Stomach (tissue), 9 donors: ENCODE results near the gene EIF4G3. TPM values are rescaled to one million over a fixed set of nuclear protein-coding genes. Genes with fewer than 3 reads are reported as not detected.
"Not testable (repeated sequence)": the region's sequence is repeated elsewhere in the genome, so short reads cannot be mapped to it uniquely, and the experiment has no call there.

Experiments used
- DNase-seq, 2 donors: peaks; one replicate each; pipeline versions ENCODE4 v3.0.0 to v3.0.0-alpha.2; 2013 to 2019
- H3K27ac ChIP-seq, 5 donors: fragments of 200-600 bp in 4 of 5; sonication (generic) in 4 of 5; one replicate each; pipeline ENCODE4 v1.5.1; 2013 to 2019; ENCODE audit warnings: mild to moderate bottlenecking in 1 of 5, moderate library complexity in 1 of 5
- H3K27me3 ChIP-seq, 3 donors: fragments of 200-600 bp; sonication (generic); one replicate each; pipeline ENCODE4 v1.5.1; 2017 to 2019; ENCODE audit warnings: mixed run types in 1 of 3
- H3K36me3 ChIP-seq, 4 donors: fragments of 200-600 bp; sonication (generic); 1 replicate in 3 of 4; 2 replicates in 1 of 4; pipeline ENCODE4 v1.5.1; 2016 to 2019
- H3K4me1 ChIP-seq, 4 donors: fragments of 200-600 bp; sonication (generic); one replicate each; pipeline ENCODE4 v1.5.1; 2016 to 2019
- H3K4me3 ChIP-seq, 4 donors: fragments of 200-600 bp; sonication (generic) in 3 of 4; one replicate each; pipeline ENCODE4 v1.5.1; 2016 to 2019; ENCODE audit warnings: mild to moderate bottlenecking in 1 of 4
- H3K9me3 ChIP-seq, 4 donors: fragments of 200-600 bp; sonication (generic); one replicate each; pipeline ENCODE4 v1.5.1; 2016 to 2019
- EP300 ChIP-seq: sonication (generic); formaldehyde crosslinking; IDR thresholded peaks from one replicate; pipeline ENCODE4 v1.6.1; 2017; ENCODE audit warnings: antibody characterized with exemption
- POLR2A ChIP-seq, 4 donors: fragments of 450-650 bp; IDR thresholded peaks; one replicate each; pipeline ENCODE4 v1.6.1; 2016; ENCODE audit warnings: antibody characterized with exemption in 4 of 4, control low read depth in 2 of 4, mild to moderate bottlenecking in 1 of 4, moderate library complexity in 1 of 4
- POLR2AphosphoS5 ChIP-seq, 3 donors: sonication (generic); formaldehyde crosslinking; IDR thresholded peaks; one replicate each; pipeline ENCODE4 v1.6.1; 2016; ENCODE audit warnings: antibody characterized with exemption in 3 of 3
- WGBS, 5 donors: extraction: QIAGEN DNeasy Blood & Tissue Kit in 3 of 5; methylation state at CpG; one replicate each; pipeline versions ENCODE4 v1.1.5 to v1.1.7; 2013 to 2018; 5-methylcytosine and 5-hydroxymethylcytosine counted together
- intact Hi-C: fragments of 100-400 bp; cut with DNase I; formaldehyde crosslinking; loops from one replicate; pipeline ENCODE4 v1.15.1; 2023; ENCODE audit warnings: low total_unique reads
- polyA plus RNA-seq, 3 donors: library from polyadenylated mRNA; stranded (reverse); fragments of 200-250 nt; gene quantifications; one replicate each; pipeline ENCODE4 v1.2.3, GENCODE V29; 2013
- total RNA-seq, 5 donors: library from RNA; depleted of rRNA; stranded (reverse); fragments of >200 nt; gene quantifications; one replicate each; pipeline versions ENCODE4 v1.1.0 to v1.2.3, GENCODE V29; 2014 to 2016
- TF ChIP-seq, protein P1 (sequence below), 7 experiments: fragments of 450-650 bp in 4 of 7; fragments of 200-600 bp in 3 of 7; sonication (generic) in 3 of 7; IDR thresholded peaks; one replicate each; pipeline ENCODE4 v1.5.1; 2016 to 2019; ENCODE audit warnings: antibody characterized with exemption in 7 of 7, control low read depth in 2 of 7, mild to moderate bottlenecking in 1 of 7
- donor health status: healthy with polysubstance abuse.
- donor health status: Bipolar disorder and iron deficiency.
- donor health status: healthy.

Gene EIF4G3
- total and polyA plus RNA-seq, 8 donors: 6.3 to 63.3 (median 44.7) TPM

DNA sequence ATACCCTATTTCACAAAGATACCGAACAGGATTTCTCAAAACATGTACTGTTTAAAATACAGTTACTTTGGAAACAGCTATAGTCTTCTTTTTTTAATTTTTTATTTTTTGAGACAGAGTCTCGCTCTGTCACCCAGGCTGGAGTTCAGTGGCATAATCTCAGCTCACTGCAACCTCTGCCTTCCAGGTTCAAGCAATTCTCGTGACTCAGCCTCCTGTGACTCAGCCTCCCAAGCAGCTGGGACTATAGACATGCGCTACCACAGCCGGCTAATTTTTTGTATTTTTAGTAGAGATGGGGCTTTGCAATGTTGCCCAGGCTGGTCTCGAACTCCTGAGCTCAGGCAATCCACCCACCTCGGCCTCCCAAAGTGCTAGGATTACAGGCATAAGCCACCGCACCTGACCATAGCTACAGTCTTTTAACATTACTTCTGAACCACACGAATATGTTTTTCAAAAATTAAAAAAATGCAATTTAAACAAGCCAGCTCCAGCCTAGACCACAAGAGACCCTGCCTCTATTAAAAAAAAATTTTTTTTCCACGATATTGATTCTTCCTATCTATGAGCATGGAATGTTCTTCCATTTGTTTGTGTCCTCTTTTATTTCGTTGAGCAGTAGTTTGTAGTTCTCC is 85.5 kb downstream of the EIF4G3 start:
- Histone ChIP-seq H3K27ac (peak overlapping the region in 2 of 5 donors; percentile 30 to 58), H3K36me3 (peaks cover 4 to 19% (median 17%) of the 10 kb centered on the region in 4 donors), H3K4me1 (peaks cover 0 to 24% (median 10%) of the 10 kb centered on the region in 4 donors)
- H3K9me3 ChIP-seq, DNase-seq, H3K4me3 ChIP-seq, H3K27me3 ChIP-seq, intact Hi-C loops: not testable (repeated sequence)
- 80 to 87% (median 84%) methylated on average over 11 of the region's 11 CpGs for WGBS, 5 donors
- TF ChIP-seq POLR2AphosphoS5 (IDR thresholded peaks at IDR 0.05): peak in 1 of 3 donors; percentile 32

DNA sequence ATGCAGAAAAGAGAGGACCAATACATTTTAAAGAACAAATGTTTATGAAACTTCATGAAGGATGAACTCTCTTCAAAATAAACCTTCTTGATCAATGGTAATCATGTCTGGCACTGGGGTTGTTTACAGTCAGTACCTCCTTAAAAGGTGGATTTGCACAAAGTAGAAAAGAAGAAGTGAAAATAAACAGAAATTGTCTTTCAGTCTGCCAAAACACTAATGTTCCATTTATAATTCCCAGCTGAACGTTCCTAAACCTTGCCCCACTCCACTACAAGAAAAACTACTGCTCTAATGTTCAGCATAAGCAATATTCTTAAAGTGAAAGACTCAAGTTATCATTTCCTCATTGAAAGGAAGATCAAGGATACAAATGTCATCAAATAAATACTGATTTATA is 86.2 kb downstream of the EIF4G3 start:
- Histone ChIP-seq H3K9me3 (no peaks in the 10 kb centered on the region), H3K36me3 (peaks cover 4 to 25% (median 22%) of the 10 kb centered on the region in 4 donors), H3K27ac (peak overlapping the region in 1 of 5 donors; percentile 30), H3K4me1 (peaks cover 0 to 24% (median 10%) of the 10 kb centered on the region in 4 donors), H3K27me3 (no peaks in the 10 kb centered on the region), H3K4me3 (no peak overlapping the region)
- 8 to 36% (median 30%) methylated on average over 1 of the region's 1 CpG for WGBS, 5 donors
- DNase-seq: no peak
- TF ChIP-seq POLR2AphosphoS5 (IDR thresholded peaks at IDR 0.05) (no peak), POLR2A (IDR thresholded peaks at IDR 0.05) (no peak), EP300 (no peak)
- TF ChIP-seq, protein P1, sequence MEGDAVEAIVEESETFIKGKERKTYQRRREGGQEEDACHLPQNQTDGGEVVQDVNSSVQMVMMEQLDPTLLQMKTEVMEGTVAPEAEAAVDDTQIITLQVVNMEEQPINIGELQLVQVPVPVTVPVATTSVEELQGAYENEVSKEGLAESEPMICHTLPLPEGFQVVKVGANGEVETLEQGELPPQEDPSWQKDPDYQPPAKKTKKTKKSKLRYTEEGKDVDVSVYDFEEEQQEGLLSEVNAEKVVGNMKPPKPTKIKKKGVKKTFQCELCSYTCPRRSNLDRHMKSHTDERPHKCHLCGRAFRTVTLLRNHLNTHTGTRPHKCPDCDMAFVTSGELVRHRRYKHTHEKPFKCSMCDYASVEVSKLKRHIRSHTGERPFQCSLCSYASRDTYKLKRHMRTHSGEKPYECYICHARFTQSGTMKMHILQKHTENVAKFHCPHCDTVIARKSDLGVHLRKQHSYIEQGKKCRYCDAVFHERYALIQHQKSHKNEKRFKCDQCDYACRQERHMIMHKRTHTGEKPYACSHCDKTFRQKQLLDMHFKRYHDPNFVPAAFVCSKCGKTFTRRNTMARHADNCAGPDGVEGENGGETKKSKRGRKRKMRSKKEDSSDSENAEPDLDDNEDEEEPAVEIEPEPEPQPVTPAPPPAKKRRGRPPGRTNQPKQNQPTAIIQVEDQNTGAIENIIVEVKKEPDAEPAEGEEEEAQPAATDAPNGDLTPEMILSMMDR (IDR thresholded peaks at IDR 0.05): no peak
- intact Hi-C loops: no loop called here

DNA sequence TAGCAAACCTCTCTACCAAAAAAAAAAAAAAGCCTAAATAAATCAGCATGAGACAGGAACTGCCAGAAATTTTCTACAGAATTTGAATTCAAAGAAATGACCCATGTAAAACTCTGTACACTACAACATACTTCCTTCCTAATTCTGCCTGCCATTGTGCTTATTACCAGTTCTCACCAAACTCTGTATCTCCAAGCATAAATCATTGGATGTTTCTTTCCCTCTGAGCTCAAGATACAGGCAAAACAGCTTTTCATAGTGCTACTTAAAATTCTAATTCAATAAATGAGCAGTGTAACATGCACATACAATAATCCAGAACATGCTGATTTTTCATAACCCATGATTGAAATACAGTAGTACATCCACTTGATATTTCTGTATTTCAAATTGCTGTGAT is 87.0 kb downstream of the EIF4G3 start:
- H3K4me3 ChIP-seq: no peak overlapping the region

DNA sequence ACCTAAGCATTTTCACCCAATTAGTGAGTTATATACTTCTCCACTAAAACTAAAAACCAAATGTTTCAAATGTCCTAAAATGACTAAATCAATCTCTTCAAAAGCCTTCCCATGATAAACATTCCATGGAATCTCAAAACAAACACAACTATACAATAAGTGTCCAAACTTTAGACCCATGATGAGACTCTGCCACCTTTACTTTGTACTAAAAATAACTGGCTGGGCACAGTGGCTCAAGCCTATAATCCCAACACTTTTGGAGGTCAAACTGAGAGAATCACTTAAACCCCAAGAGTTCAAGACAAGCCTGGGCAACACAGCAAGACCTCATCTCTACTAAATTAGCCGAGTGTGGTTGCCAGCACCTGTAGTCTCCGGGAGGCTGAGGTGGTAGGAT is 87.4 kb downstream of the EIF4G3 start:
- peaks cover 4 to 28% (median 26%) of the 10 kb centered on the region in 4 donors for H3K36me3 ChIP-seq
- H3K9me3 ChIP-seq: no peaks in the 10 kb centered on the region
- peaks cover 0 to 27% (median 10%) of the 10 kb centered on the region in 4 donors for H3K4me1 ChIP-seq
- H3K4me3 ChIP-seq: no peak overlapping the region
- no peaks in the 10 kb centered on the region for H3K27me3 ChIP-seq
- 60 to 92% (median 88%) methylated on average over 2 of the region's 2 CpGs for WGBS, 5 donors
- H3K27ac ChIP-seq: peak overlapping the region in 1 of 5 donors; percentile 14
- TF ChIP-seq POLR2AphosphoS5 (IDR thresholded peaks at IDR 0.05) (no peak), POLR2A (IDR thresholded peaks at IDR 0.05) (no peak), EP300 (no peak)
- TF ChIP-seq, protein P1 (IDR thresholded peaks at IDR 0.05): no peak
- no peak for DNase-seq
- intact Hi-C loops: no loop called here

More for the DNA sequence above, 87.0 kb downstream of the EIF4G3 start:
- Histone ChIP-seq H3K36me3 (peaks cover 4 to 27% (median 26%) of the 10 kb centered on the region in 4 donors), H3K27me3 (no peaks in the 10 kb centered on the region), H3K4me1 (peaks cover 0 to 24% (median 10%) of the 10 kb centered on the region in 4 donors), H3K9me3 (no peaks in the 10 kb centered on the region), H3K27ac (peak overlapping the region in 1 of 5 donors; percentile 14)
- DNase-seq: no peak
- no peak for TF ChIP-seq EP300
- no peak for TF ChIP-seq POLR2AphosphoS5 (IDR thresholded peaks at IDR 0.05)
- TF ChIP-seq POLR2A (IDR thresholded peaks at IDR 0.05): no peak
- TF ChIP-seq, protein P1 (IDR thresholded peaks at IDR 0.05): no peak
- intact Hi-C loops: no loop called here
